ENCODE results near the gene DDX49. TPM values are rescaled to one million over a fixed set of nuclear protein-coding genes. Genes with fewer than 3 reads are reported as not detected.

Gene DDX49
- total RNA-seq, 2 experiments from 2014 or later, result 63.7 to 82.4 TPM

GRCh38 chr19:18948075-18948975 is 28.8 kb downstream of the DDX49 start:
- H3K4me3 ChIP-seq (ENCODE audit: low read depth, low read length, poor library complexity, severe bottlenecking), result no peak overlapping the region
- no TSS peak for BruUV-seq (replicated peaks)
- no peaks in the 10 kb centered on the region for H3K9me2 ChIP-seq (ENCODE audit: insufficient read depth, low read length)
- ChIA-PET CTCF (ENCODE audit: unreplicated experiment) (no interaction called here), POLR2A (interaction anchor here (0.6 to 1.9 kb wide), 4 partner anchors 13 to 115 kb away, joined by 3 to 5 read pairs (median 4); partner anchors contain the start of genes COPE and DDX49)
- H3K36me3 ChIP-seq (ENCODE audit: insufficient read depth, low read length), result no peaks in the 10 kb centered on the region
- no peaks in the 10 kb centered on the region for H3K79me2 ChIP-seq (ENCODE audit: insufficient read depth, low read depth, low read length)
- H2AFZ ChIP-seq (ENCODE audit: low read length), result peak overlapping the region; percentile 17; the same call in 1 of the 2 replicates
- TF ChIP-seq CTCF (conservative IDR thresholded peaks at IDR 0.05; ENCODE audit: low read length) (no peak), EZH2phosphoT487 (IDR thresholded peaks at IDR 0.05; ENCODE audit: borderline replicate concordance, low read depth, low read length) (no peak)
- H4K20me1 ChIP-seq (ENCODE audit: insufficient read depth, low read length), result no peaks in the 10 kb centered on the region
- DNase-seq (ENCODE audit: low spot score), result no peak
- intact Hi-C loops (cut with micrococcal nuclease; ENCODE audit: unreplicated experiment), result no loop called here
- H3K4me1 ChIP-seq (ENCODE audit: insufficient read depth, low read length, poor library complexity, severe bottlenecking), result peaks cover 62% of the 10 kb centered on the region
- peak overlapping the region; percentile 66 for H3K4me2 ChIP-seq (ENCODE audit: low read length)
- H3K27ac ChIP-seq (ENCODE audit: low read depth, low read length, poor library complexity, severe bottlenecking), result peak overlapping the region; percentile 74
- H3K9me3 ChIP-seq (ENCODE audit: low read length), result no peaks in the 10 kb centered on the region

GRCh38 chr19:18948976-18949356 is 29.5 kb downstream of the DDX49 start:
- no peak for DNase-seq (ENCODE audit: low spot score)
- no peaks in the 10 kb centered on the region for H3K9me3 ChIP-seq (ENCODE audit: low read length)
- peak overlapping the region; percentile 66 for H3K4me2 ChIP-seq (ENCODE audit: low read length)
- H3K9me2 ChIP-seq (ENCODE audit: insufficient read depth, low read length), result no peaks in the 10 kb centered on the region
- TF ChIP-seq EZH2phosphoT487 (IDR thresholded peaks at IDR 0.05; ENCODE audit: borderline replicate concordance, low read depth, low read length) (no peak), CTCF (conservative IDR thresholded peaks at IDR 0.05; ENCODE audit: low read length) (no peak)
- POLR2A ChIA-PET, result interaction anchor here (0.6 to 1.9 kb wide), 4 partner anchors 13 to 69 kb away, joined by 3 to 6 read pairs (median 5); partner anchors contain the start of genes COPE and DDX49
- H3K79me2 ChIP-seq (ENCODE audit: insufficient read depth, low read depth, low read length), result no peaks in the 10 kb centered on the region
- intact Hi-C loops (cut with micrococcal nuclease; ENCODE audit: unreplicated experiment), result no loop called here
- no peaks in the 10 kb centered on the region for H4K20me1 ChIP-seq (ENCODE audit: insufficient read depth, low read length)
- H3K4me3 ChIP-seq (ENCODE audit: low read depth, low read length, poor library complexity, severe bottlenecking), result no peak overlapping the region
- peaks cover 56% of the 10 kb centered on the region for H3K4me1 ChIP-seq (ENCODE audit: insufficient read depth, low read length, poor library complexity, severe bottlenecking)
- CTCF ChIA-PET (ENCODE audit: unreplicated experiment), result no interaction called here
- no TSS peak for BruUV-seq (replicated peaks)
- H2AFZ ChIP-seq (ENCODE audit: low read length), result peak overlapping the region; percentile 17; the same call in 1 of the 2 replicates
- H3K27ac ChIP-seq (ENCODE audit: low read depth, low read length, poor library complexity, severe bottlenecking), result peak overlapping the region; percentile 17
- H3K36me3 ChIP-seq (ENCODE audit: insufficient read depth, low read length), result no peaks in the 10 kb centered on the region

- Histone ChIP-seq H2AFZ (ENCODE audit: low read length) (peak overlapping the region; percentile 17; the same call in 1 of the 2 replicates), H3K79me2 (ENCODE audit: insufficient read depth, low read depth, low read length) (no peaks in the 10 kb centered on the region), H3K4me1 (ENCODE audit: insufficient read depth, low read length, poor library complexity, severe bottlenecking) (peaks cover 47% of the 10 kb centered on the region), H3K4me3 (ENCODE audit: low read depth, low read length, poor library complexity, severe bottlenecking) (no peak overlapping the region), H3K27ac (ENCODE audit: low read depth, low read length, poor library complexity, severe bottlenecking) (no peak overlapping the region), H3K9me2 (ENCODE audit: insufficient read depth, low read length) (no peaks in the 10 kb centered on the region), H3K4me2 (ENCODE audit: low read length) (no peak overlapping the region), H4K20me1 (ENCODE audit: insufficient read depth, low read length) (no peaks in the 10 kb centered on the region), H3K36me3 (ENCODE audit: insufficient read depth, low read length) (no peaks in the 10 kb centered on the region), H3K9me3 (ENCODE audit: low read length) (no peaks in the 10 kb centered on the region)
- ChIA-PET CTCF (ENCODE audit: unreplicated experiment) (no interaction called here), POLR2A (interaction anchor here (0.6 to 1.9 kb wide), 3 partner anchors 31 to 76 kb away, joined by 3 to 6 read pairs (median 5); partner anchors contain the start of genes COPE and DDX49)
- intact Hi-C loops (cut with micrococcal nuclease; ENCODE audit: unreplicated experiment), result no loop called here
- BruUV-seq (replicated peaks), result no TSS peak
- no peak for TF ChIP-seq CTCF (conservative IDR thresholded peaks at IDR 0.05; ENCODE audit: low read length)
- TF ChIP-seq EZH2phosphoT487 (IDR thresholded peaks at IDR 0.05; ENCODE audit: borderline replicate concordance, low read depth, low read length), result no peak
- DNase-seq (ENCODE audit: low spot score), result no peak
Measured at GRCh38 chr19:18949858-18950257, 30.3 kb downstream of the DDX49 start.

All from OCI-LY7 (cell line).